Measurements from ENCODE around the gene ARFGAP3. TPM values are rescaled to one million over a fixed set of nuclear protein-coding genes. Genes with fewer than 3 reads are reported as not detected.

ARFGAP3 gene
- polyA plus RNA-seq, 1 of the 3 experiments (the other 2 are of a cell fraction) = 12.6 TPM

- CTCF ChIA-PET = interaction anchor here (2.0 kb wide), 1 partner anchor 10 kb away, joined by 8 read pairs; no protein-coding TSS in a partner anchor
- H3K4me2 ChIP-seq = no peak overlapping the region
- no peaks in the 10 kb centered on the region for H3F3A ChIP-seq (replicated peaks; ENCODE audit: insufficient read depth)
- 91% methylated on average over 4 of the region's 12 CpGs for WGBS (ENCODE audit: low lambda C conversion rate)
- no peaks in the 10 kb centered on the region; a peak in 1 of 4 replicates for H3K4me1 ChIP-seq (ENCODE audit: control insufficient read depth in 1 of 2, insufficient read depth in 2 of 2, low read depth in 1 of 2, low read length in 1 of 2)
- no peak overlapping the region for H3K27ac ChIP-seq (ENCODE audit: low read depth in 2 of 2, low read length in 1 of 2)
- no peaks in the 10 kb centered on the region for H4K20me1 ChIP-seq (ENCODE audit: insufficient read depth)
- H3K27me3 ChIP-seq (ENCODE audit: insufficient read depth) = no peaks in the 10 kb centered on the region
- no peaks in the 10 kb centered on the region for H3K9me2 ChIP-seq
- DNase-seq = no peak
- no peaks in the 10 kb centered on the region for H3K79me2 ChIP-seq (ENCODE audit: insufficient read depth)
- no peak overlapping the region for H2AFZ ChIP-seq (ENCODE audit: low read depth)
- peaks cover 0 to 19% of the 10 kb centered on the region in 2 experiments for H3K36me3 ChIP-seq (replicated peaks in 1 of 2; ENCODE audit: control insufficient read depth in 1 of 2, insufficient read depth in 2 of 2, low read length in 1 of 2)
- H3K9me3 ChIP-seq = no peaks in the 10 kb centered on the region
- no peak for TF ChIP-seq MAX (IDR thresholded peaks at IDR 0.05; ENCODE audit: low read depth)
- no peak for TF ChIP-seq RAD21 (IDR thresholded peaks at IDR 0.05; ENCODE audit: low read length)
- no peak for TF ChIP-seq CTCF (IDR thresholded peaks at IDR 0.05)
- TF ChIP-seq GABPA (IDR thresholded peaks at IDR 0.05; ENCODE audit: low read depth) = no peak
- no peak for TF ChIP-seq FOSL2 (IDR thresholded peaks at IDR 0.05; ENCODE audit: borderline replicate concordance, low read depth)
- no peak for TF ChIP-seq ELF1 (IDR thresholded peaks at IDR 0.05)
- TF ChIP-seq ZBTB33 (IDR thresholded peaks at IDR 0.05; ENCODE audit: borderline replicate concordance, low read depth) = no peak
- TF ChIP-seq NFIC (IDR thresholded peaks at IDR 0.05; ENCODE audit: borderline replicate concordance) = no peak
- POLR2A ChIA-PET = no interaction called here
- H3K9ac ChIP-seq = no peak overlapping the region
- H3K4me3 ChIP-seq (ENCODE audit: low read depth in 2 of 2, low read length in 1 of 2) = no peak overlapping the region
Observed at GRCh38 chr22:42877597-42878340, 20.7 kb upstream of the ARFGAP3 start.

- Histone ChIP-seq H3F3A (replicated peaks; ENCODE audit: insufficient read depth) (no peaks in the 10 kb centered on the region), H3K9me2 (no peaks in the 10 kb centered on the region), H2AFZ (ENCODE audit: low read depth) (no peak overlapping the region), H3K4me1 (ENCODE audit: control insufficient read depth in 1 of 2, insufficient read depth in 2 of 2, low read depth in 1 of 2, low read length in 1 of 2) (no peaks in the 10 kb centered on the region; a peak in 1 of 4 replicates), H3K9ac (no peak overlapping the region), H3K4me3 (ENCODE audit: low read depth in 2 of 2, low read length in 1 of 2) (no peak overlapping the region), H3K9me3 (no peaks in the 10 kb centered on the region), H3K4me2 (no peak overlapping the region), H4K20me1 (ENCODE audit: insufficient read depth) (no peaks in the 10 kb centered on the region), H3K36me3 (replicated peaks in 1 of 2; ENCODE audit: control insufficient read depth in 1 of 2, insufficient read depth in 2 of 2, low read length in 1 of 2) (peaks cover 0 to 19% of the 10 kb centered on the region in 2 experiments), H3K79me2 (ENCODE audit: insufficient read depth) (no peaks in the 10 kb centered on the region), H3K27me3 (ENCODE audit: insufficient read depth) (no peaks in the 10 kb centered on the region), H3K27ac (ENCODE audit: low read depth in 2 of 2, low read length in 1 of 2) (no peak overlapping the region)
- no peak for DNase-seq
- CTCF ChIA-PET = interaction anchor here (2.0 kb wide), 1 partner anchor 10 kb away, joined by 8 read pairs; no protein-coding TSS in a partner anchor
- 100% methylated on average over 1 of the region's 8 CpGs for WGBS (ENCODE audit: low lambda C conversion rate)
- POLR2A ChIA-PET = no interaction called here
- TF ChIP-seq IRF3 (IDR thresholded peaks at IDR 0.05; ENCODE audit: low read depth, low read length) (no peak), RXRA (IDR thresholded peaks at IDR 0.05; ENCODE audit: borderline replicate concordance, low read depth) (no peak), NRF1 (IDR thresholded peaks at IDR 0.05; ENCODE audit: low read depth, low read length) (no peak), TAF1 (IDR thresholded peaks at IDR 0.05; ENCODE audit: borderline replicate concordance, low read depth, low read length) (no peak), PBX3 (IDR thresholded peaks at IDR 0.05) (no peak), CTCF (IDR thresholded peaks at IDR 0.05) (no peak), RFX5 (IDR thresholded peaks at IDR 0.05; ENCODE audit: low read length) (no peak), USF1 (IDR thresholded peaks at IDR 0.05; ENCODE audit: borderline replicate concordance, low read depth) (no peak), RAD21 (IDR thresholded peaks at IDR 0.05; ENCODE audit: low read length) (no peak), MEF2A (IDR thresholded peaks at IDR 0.05; ENCODE audit: borderline replicate concordance, low read depth) (no peak), ELF1 (IDR thresholded peaks at IDR 0.05) (no peak), MXI1 (IDR thresholded peaks at IDR 0.05; ENCODE audit: low read depth, low read length) (no peak)
Observed at GRCh38 chr22:42877158-42877557, 20.1 kb upstream of the ARFGAP3 start.

All from SK-N-SH (cell line).